ENCODE data around the gene PPP1R26.
A peak's percentile ranks its signal among the peaks of the same experiment; 100 is the strongest.
"Not testable (repeated sequence)": the region's sequence is repeated elsewhere in the genome, so short reads cannot be mapped to it uniquely, and the experiment has no call there.

The PPP1R26 gene

GRCh38 chr9:135450956-135451355 is 28.6 kb upstream of the PPP1R26 start:
- no peak for TF ChIP-seq POLR2A (IDR thresholded peaks at IDR 0.05; ENCODE audit: low read depth, low read length)
- no peak for FAIRE-seq
- DNase-seq (ENCODE audit: insufficient read length, low spot score) = no peak

- FAIRE-seq; DNase-seq (ENCODE audit: insufficient read length, low spot score): not testable (repeated sequence)
Observed at GRCh38 chr9:135451909-135452308, 27.7 kb upstream of the PPP1R26 start.

DNA sequence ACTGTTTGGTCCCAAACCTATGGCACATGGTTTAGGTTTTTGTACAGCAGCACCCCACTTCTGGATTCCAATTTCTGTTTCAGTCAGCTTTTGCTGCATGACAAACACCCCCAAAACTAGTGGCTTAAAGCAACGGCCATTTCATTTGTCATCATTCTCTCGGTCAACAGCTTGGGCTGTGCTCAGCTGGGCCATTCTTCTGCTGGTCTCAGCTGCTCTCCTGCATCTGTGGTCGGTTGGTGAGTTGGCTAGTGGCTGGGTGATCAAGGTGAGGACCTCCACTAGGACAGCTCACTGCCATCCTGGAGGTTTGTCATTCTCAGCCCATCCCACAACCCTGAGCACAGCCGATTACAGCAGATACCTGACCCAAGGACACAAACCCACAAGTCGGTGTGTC is 24.8 kb upstream of the PPP1R26 start:
- DNase-seq (ENCODE audit: insufficient read length, low spot score) = no peak
- no peak for TF ChIP-seq POLR2A (IDR thresholded peaks at IDR 0.05; ENCODE audit: low read depth, low read length)
- no peak for FAIRE-seq

DNA sequence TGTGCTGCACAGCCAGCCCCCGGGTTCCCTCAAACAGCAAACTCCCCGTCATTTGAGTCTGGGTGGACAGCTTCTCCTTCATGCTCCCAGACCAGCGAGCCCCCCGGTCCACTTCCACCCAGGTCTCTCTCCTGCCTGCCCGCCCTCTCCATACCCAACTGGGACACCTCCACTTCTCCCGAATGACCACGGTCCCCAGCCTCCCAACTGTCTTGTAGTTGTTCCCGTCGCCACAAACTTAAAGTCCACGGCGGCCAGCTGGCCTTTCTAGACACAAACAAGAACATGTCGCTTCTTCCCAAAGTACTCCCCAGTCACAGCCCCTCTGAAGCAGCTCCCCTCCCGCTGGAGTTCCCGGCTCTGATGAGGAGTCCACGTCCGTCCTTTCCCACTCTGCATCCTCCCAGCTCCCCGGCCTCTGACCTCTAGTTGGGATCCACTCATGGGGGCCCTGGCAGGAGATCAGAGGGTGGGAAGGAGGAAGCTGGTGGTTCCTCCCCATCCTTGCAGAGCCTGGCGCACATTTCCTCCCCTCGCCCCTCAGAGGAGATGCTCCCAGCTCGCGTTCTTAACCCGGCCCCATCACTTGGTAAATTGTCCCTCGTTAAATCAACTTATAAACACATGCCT is 24.1 kb upstream of the PPP1R26 start:
- TF ChIP-seq POLR2A (IDR thresholded peaks at IDR 0.05; ENCODE audit: low read depth, low read length) = no peak
- DNase-seq (ENCODE audit: insufficient read length, low spot score) (no peak), FAIRE-seq (no peak)

- FAIRE-seq = no peak
- no peak for TF ChIP-seq POLR2A (IDR thresholded peaks at IDR 0.05; ENCODE audit: low read depth, low read length)
- DNase-seq (ENCODE audit: insufficient read length, low spot score) = no peak
Observed at GRCh38 chr9:135456436-135457104, 23.0 kb upstream of the PPP1R26 start.

GRCh38 chr9:135458478-135458877 is 21.1 kb upstream of the PPP1R26 start:
- not testable (repeated sequence) for FAIRE-seq

GRCh38 chr9:135461936-135462335 is 17.6 kb upstream of the PPP1R26 start:
- TF ChIP-seq POLR2A (IDR thresholded peaks at IDR 0.05; ENCODE audit: low read depth, low read length) = no peak
- no peak for FAIRE-seq
- no peak for DNase-seq (ENCODE audit: insufficient read length, low spot score)

More at GRCh38 chr9:135458478-135458877, 21.1 kb upstream of the PPP1R26 start:
- DNase-seq (ENCODE audit: insufficient read length, low spot score) = not testable (repeated sequence)

DNA sequence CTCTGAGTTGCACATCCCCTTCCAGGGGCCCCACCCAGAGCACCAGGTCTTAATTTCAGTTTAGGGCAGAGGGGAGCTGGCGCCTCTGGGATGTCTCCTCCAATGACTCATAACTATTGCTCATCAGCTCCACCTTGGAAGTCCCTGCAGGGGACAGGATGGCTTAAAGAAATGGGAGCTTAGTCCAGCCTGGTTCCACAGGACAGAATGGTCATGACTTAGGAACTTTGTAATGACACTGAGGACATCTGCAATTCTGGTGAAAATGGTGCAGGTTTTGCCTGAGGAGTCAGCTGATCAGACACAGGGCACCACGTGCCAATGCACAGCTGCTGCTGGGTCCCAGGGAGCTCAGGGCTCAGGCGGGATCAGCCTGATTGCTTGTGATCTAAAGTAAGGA is 16.4 kb upstream of the PPP1R26 start:
- DNase-seq (ENCODE audit: insufficient read length, low spot score) (peak; percentile 93), FAIRE-seq (peak; percentile 96)
- no peak for TF ChIP-seq POLR2A (IDR thresholded peaks at IDR 0.05; ENCODE audit: low read depth, low read length)

GRCh38 chr9:135464181-135464580 is 15.4 kb upstream of the PPP1R26 start:
- FAIRE-seq = no peak
- no peak for DNase-seq (ENCODE audit: insufficient read length, low spot score)
- TF ChIP-seq POLR2A (IDR thresholded peaks at IDR 0.05; ENCODE audit: low read depth, low read length) = no peak

DNA sequence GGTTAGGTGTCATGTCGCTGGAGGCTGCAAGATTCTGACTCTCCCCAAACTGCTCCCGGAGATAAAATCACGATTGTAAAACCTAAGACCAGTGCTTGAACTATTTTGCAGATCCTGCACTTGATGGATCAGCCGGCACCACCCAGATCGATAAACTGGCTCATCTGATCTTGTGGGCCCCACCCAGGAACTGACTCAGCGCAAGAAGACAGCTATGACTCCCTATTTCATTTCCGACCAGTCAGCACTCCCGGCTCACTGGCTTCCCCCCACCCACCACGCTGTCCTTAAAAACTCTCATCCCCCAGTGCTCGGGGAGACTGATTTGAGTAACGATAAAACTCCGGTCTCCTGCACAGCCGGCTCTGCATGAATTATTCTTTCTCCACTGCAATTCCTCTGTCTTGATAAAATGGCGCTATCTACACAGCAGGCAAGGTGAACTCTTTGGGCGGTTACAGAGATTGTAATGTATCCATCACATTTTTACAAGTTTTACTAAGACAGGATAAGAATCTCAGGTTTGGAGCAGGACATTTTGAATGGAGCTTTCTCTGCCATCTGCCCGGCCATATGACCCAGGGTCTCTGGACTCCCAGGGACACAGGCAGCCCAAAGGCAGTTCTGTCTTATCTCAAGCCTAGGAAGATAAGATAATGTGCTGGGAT is 10.6 kb upstream of the PPP1R26 start:
- TF ChIP-seq POLR2A (IDR thresholded peaks at IDR 0.05; ENCODE audit: low read depth, low read length) = no peak
- DNase-seq (ENCODE audit: insufficient read length, low spot score) (peak; percentile 54), FAIRE-seq (peak; percentile 83)

DNA sequence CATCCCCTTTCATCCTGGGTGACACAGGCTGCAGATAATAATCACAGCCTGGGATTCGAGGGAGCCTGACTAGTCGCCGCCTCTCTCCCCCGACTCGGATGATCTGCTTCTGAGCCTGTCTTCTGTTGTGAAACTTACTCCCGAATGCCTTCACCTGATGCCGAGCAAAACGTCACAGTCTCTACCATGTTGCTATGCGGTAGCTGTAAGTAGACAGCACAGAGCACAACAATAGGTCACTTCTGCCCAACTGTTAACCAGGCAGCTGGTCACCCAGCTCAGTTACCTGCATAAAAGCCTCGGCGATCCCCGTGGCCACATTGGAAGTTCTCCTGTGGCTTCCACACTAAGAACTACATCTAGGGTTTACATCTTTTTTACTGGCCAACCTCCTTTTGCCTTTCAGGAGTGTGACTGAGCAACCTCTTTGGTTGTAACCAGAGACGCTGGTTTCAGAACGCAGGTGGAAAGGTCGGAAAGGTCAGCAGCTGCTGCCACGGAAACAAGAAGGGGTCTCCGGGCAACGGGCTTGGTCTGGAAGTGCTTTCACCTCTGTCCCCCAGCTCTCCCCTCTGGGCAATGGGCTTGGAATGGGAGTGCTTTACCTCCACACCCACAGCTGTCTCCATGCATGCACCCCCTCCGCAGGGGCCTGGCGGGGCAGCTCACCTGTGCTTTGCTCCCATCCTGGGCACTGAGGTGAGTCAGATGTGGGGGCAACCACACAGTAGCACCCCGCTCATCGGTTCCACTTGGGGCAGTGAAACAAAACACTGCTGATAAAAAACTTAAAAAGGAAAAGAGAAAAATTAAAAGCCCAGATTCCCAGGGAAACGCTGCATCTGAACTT is 7.6 kb upstream of the PPP1R26 start:
- no peak for DNase-seq (ENCODE audit: insufficient read length, low spot score)
- no peak for FAIRE-seq
- no peak for TF ChIP-seq POLR2A (IDR thresholded peaks at IDR 0.05; ENCODE audit: low read depth, low read length)

GRCh38 chr9:135473972-135474543 is 5.5 kb upstream of the PPP1R26 start:
- DNase-seq (ENCODE audit: insufficient read length, low spot score) (no peak), FAIRE-seq (no peak)
- TF ChIP-seq POLR2A (IDR thresholded peaks at IDR 0.05; ENCODE audit: low read depth, low read length) = no peak

DNA sequence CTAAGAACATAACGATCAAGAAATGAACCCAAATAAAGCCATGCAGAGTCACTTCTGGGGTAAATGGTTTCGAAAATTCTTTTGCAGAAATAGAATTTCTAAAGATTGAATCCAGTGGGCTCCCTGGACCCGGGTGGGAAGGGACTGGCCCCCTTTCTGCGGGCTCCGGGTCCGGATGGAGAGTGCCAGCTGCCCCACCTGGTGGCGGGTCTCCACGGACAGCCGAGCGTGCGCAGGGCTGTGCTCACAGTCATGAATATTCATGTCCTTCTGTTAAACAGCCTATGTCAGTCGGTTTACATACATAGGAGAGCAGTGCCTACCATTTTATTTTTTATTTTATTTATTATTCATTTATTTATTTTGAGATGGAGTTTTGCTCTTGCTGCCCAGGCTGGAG is 4.7 kb upstream of the PPP1R26 start:
- DNase-seq (ENCODE audit: insufficient read length, low spot score) (no peak), FAIRE-seq (no peak)
- TF ChIP-seq POLR2A (IDR thresholded peaks at IDR 0.05; ENCODE audit: low read depth, low read length) = no peak
